Ishikawa (cell line): ENCODE data around the gene WNT7B.

ENCODE experiments used
- CEBPB ChIP-seq: IDR thresholded peaks from 2 replicates; pipeline ENCODE4 v1.6.1; 2012
- CREB1 ChIP-seq: IDR thresholded peaks from 2 replicates; pipeline ENCODE4 v1.6.1; 2012; ENCODE audit warnings: low read depth
- EGR1 ChIP-seq: IDR thresholded peaks from 2 replicates; pipeline ENCODE4 v1.6.1; 2012
- EP300 ChIP-seq: IDR thresholded peaks from 2 replicates; pipeline ENCODE4 v1.6.1; 2012; ENCODE audit warnings: borderline replicate concordance
- FOXM1 ChIP-seq: IDR thresholded peaks from 2 replicates; pipeline ENCODE4 v1.6.1; 2012; ENCODE audit warnings: low read depth, borderline replicate concordance
- MAX ChIP-seq: IDR thresholded peaks from 2 replicates; pipeline ENCODE4 v1.6.1; 2012
- NFIC ChIP-seq: IDR thresholded peaks from 2 replicates; pipeline ENCODE4 v1.6.1; 2012
- RAD21 ChIP-seq: IDR thresholded peaks from 2 replicates; pipeline ENCODE4 v1.6.1; 2012; ENCODE audit warnings: low read depth
- REST ChIP-seq: IDR thresholded peaks from 2 replicates; pipeline ENCODE4 v1.6.1; 2012; ENCODE audit warnings: low read depth, mild to moderate bottlenecking
- TAF1 ChIP-seq: IDR thresholded peaks from 2 replicates; pipeline ENCODE4 v1.6.1; 2012; ENCODE audit warnings: low read depth, mild to moderate bottlenecking
- TCF12 ChIP-seq: IDR thresholded peaks from 2 replicates; pipeline ENCODE4 v1.6.1; 2012; ENCODE audit warnings: low read depth
- TEAD4 ChIP-seq: IDR thresholded peaks from 2 replicates; pipeline ENCODE4 v1.6.1; 2012
- YY1 ChIP-seq: IDR thresholded peaks from 2 replicates; pipeline ENCODE4 v1.6.1; 2012; ENCODE audit warnings: low read depth
- ZBTB7A ChIP-seq: IDR thresholded peaks from 2 replicates; pipeline ENCODE4 v1.6.1; 2012; ENCODE audit warnings: low read depth
- TF ChIP-seq, protein P1 (sequence below): IDR thresholded peaks from 2 replicates; pipeline ENCODE4 v1.6.1; 2012

Gene WNT7B

GRCh38 chr22:45952151-45952550 is 24.8 kb downstream of the WNT7B start:
- TF ChIP-seq EGR1, result no peak
- TF ChIP-seq MAX, result no peak
- TF ChIP-seq FOXM1, result no peak
- TF ChIP-seq YY1, result no peak

DNA sequence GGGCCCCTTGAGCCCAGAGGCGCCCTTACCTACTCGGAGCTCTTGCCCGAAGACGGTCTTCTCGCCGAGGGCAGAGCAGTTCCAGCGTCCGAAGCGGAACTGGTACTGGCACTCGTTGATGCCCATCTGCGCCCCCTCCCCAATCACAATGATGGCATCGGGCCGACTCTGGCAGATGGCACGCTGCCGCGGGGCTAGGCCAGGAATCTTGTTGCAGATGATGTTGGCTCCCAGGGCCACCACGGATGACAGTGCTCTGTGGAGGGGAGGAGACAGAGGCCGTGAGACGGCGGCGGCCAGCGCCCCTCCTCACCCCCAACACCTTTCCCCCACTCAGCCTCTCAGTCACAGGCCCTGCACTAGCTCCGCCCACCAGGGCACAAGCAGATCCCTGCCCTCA is 27.1 kb downstream of the WNT7B start:
- TF ChIP-seq ZBTB7A (no peak), REST (no peak)

GRCh38 chr22:45949258-45949870 is 27.6 kb downstream of the WNT7B start:
- TF ChIP-seq CREB1, result no peak
- TF ChIP-seq, protein P1, sequence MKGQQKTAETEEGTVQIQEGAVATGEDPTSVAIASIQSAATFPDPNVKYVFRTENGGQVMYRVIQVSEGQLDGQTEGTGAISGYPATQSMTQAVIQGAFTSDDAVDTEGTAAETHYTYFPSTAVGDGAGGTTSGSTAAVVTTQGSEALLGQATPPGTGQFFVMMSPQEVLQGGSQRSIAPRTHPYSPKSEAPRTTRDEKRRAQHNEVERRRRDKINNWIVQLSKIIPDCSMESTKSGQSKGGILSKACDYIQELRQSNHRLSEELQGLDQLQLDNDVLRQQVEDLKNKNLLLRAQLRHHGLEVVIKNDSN, result no peak
- no peak for TF ChIP-seq NFIC
- TF ChIP-seq ZBTB7A, result no peak
- no peak for TF ChIP-seq EGR1
- no peak for TF ChIP-seq FOXM1
- TF ChIP-seq REST, result no peak
- no peak for TF ChIP-seq EP300
- no peak for TF ChIP-seq MAX
- no peak for TF ChIP-seq TEAD4
- TF ChIP-seq YY1, result no peak
- TF ChIP-seq TCF12, result no peak
- no peak for TF ChIP-seq RAD21
- TF ChIP-seq TAF1, result no peak
- TF ChIP-seq CEBPB, result no peak

DNA sequence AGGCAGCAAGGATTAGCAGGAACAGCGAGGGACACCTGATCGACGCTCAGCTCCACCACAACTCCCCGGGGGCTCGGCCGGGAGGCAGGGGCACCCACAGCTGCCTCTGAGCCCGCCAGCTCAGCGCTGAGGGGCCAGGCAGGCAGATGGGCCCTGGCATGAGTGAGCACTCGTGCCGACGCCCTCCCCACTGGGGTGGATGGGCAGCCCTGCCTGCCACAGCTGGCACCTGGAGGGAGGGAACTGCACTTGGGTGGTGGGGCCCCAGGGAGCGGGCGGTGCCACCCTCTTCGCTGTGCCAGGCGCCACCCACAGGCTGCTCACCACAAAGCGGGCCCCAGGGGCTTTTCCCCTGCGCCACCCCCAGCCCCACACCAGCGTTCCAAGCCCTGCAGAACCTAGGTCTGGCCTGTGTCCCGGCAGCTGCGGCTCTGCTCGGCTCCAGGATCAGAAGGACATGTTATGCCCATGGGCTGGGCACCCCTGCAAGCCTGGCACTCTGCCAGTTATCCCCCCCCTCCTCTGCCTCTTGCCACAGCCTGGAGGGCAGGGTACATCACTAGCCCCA is 28.8 kb downstream of the WNT7B start:
- TF ChIP-seq NFIC (peak; percentile 52), TEAD4 (no peak)

- TF ChIP-seq NFIC (peak; percentile 76), RAD21 (no peak), CEBPB (no peak)
Measured at GRCh38 chr22:45946805-45947600, 30.0 kb downstream of the WNT7B start.

GRCh38 chr22:45945621-45946106 is 31.3 kb downstream of the WNT7B start:
- TF ChIP-seq CREB1, result no peak
- TF ChIP-seq TAF1, result no peak
- no peak for TF ChIP-seq MAX
- no peak for TF ChIP-seq CEBPB
- TF ChIP-seq RAD21, result no peak
- no peak for TF ChIP-seq EGR1
- TF ChIP-seq ZBTB7A, result no peak
- no peak for TF ChIP-seq YY1
- no peak for TF ChIP-seq FOXM1
- TF ChIP-seq, protein P1, result no peak
- TF ChIP-seq TEAD4, result no peak
- TF ChIP-seq REST, result no peak
- TF ChIP-seq NFIC, result no peak
- no peak for TF ChIP-seq TCF12
- no peak for TF ChIP-seq EP300
